HCT116 (cell line): ENCODE measurements around the gene KLK13. TPM values are rescaled to one million over a fixed set of nuclear protein-coding genes. Genes with fewer than 3 reads are reported as not detected.

Experiments
- ATAC-seq: fragments of 200-7000 bp; cut with Tn5 transposase; 2 replicates; pipeline ENCODE4 v1.9.1; 2020; ENCODE audit warnings: mild to moderate bottlenecking, moderate library complexity
- BruUV-seq: library from RNA; stranded (reverse); fragments of 400-500 nt; replicated peaks from 2 replicates; lab custom pipeline; 2021; lab: Mats Ljungman, UMichigan
- CTCF ChIA-PET: fragments of 300-600 bp; sonication (Branson Sonifier 250); formaldehyde crosslinking; loops from one replicate; lab custom pipeline; 2021; ENCODE audit warnings: antibody characterized with exemption; lab: Charles Lee
- POLR2A ChIA-PET: fragments of 300-600, 350-600 bp; sonication (Branson Sonifier 250); formaldehyde crosslinking; loops from one replicate; lab custom pipeline; 2021; ENCODE audit warnings: antibody characterized with exemption; lab: Charles Lee
- RAD21 ChIA-PET, 2 experiments: fragments of 300-600 bp; sonication (Branson Sonifier 250); formaldehyde crosslinking; loops; one replicate each; lab custom pipeline; 2023; ENCODE audit warnings: low total read pairs in 2 of 2; ENCODE audit not compliant: uncharacterized antibody in 2 of 2, unreplicated experiment in 2 of 2, low non-redundant PET in 1 of 2; lab: Charles Lee
- DNase-seq: peaks from one replicate; pipeline ENCODE4 v3.0.0-alpha.2; 2010; ENCODE audit warnings: low read depth, low spot score
- H2AFZ ChIP-seq: fragments of 200-600 bp; shearing (Covaris generic), sonication (generic); 2 replicates; pipeline ENCODE4 v1.6.1; 2017; ENCODE audit warnings: low read depth, mixed run types, mixed read lengths, antibody characterized with exemption, low read length; ENCODE audit not compliant: poor library complexity, severe bottlenecking
- H3K27ac ChIP-seq: 2 replicates; pipeline ENCODE4 v1.5.1; 2012; ENCODE audit warnings: low read depth, low read length
- H3K27me3 ChIP-seq: fragments of 200-600 bp; sonication (generic); 2 replicates; pipeline ENCODE4 v1.6.1; 2016; ENCODE audit warnings: mixed run types, low read length, mixed read lengths; ENCODE audit not compliant: insufficient read depth
- H3K36me3 ChIP-seq, 2 experiments: fragments of 200-500 bp in 1 of 2; fragments of 200-600 bp in 1 of 2; sonication (Bioruptor generic) in 1 of 2; sonication (generic) in 1 of 2; 2 replicates each; pipeline versions ENCODE4 v1.5.1 to v1.6.1; 2014 to 2016; ENCODE audit warnings: low read length in 2 of 2, inconsistent platforms in 1 of 2, mixed read lengths in 1 of 2, mixed run types in 1 of 2; ENCODE audit not compliant: insufficient read depth in 2 of 2, control insufficient read depth in 1 of 2
- H3K4me1 ChIP-seq, 2 experiments: fragments of 200-600 bp in 1 of 2; sonication (generic) in 1 of 2; 2 replicates each; pipeline versions ENCODE4 v1.5.1 to v1.6.1; 2012 to 2017; ENCODE audit warnings: low read length in 2 of 2, inconsistent platforms in 1 of 2, mild to moderate bottlenecking in 1 of 2, mixed read lengths in 1 of 2, mixed run types in 1 of 2, moderate library complexity in 1 of 2; ENCODE audit not compliant: insufficient read depth in 2 of 2, control insufficient read depth in 1 of 2
- H3K4me2 ChIP-seq: fragments of 200-600 bp; sonication (generic); 2 replicates; pipeline ENCODE4 v1.6.1; 2017; ENCODE audit warnings: mixed run types, low read length, mixed read lengths
- H3K4me3 ChIP-seq, 2 experiments: fragments of 200-600 bp in 1 of 2; sonication (generic) in 1 of 2; replicated peaks in 1 of 2; 2 replicates each; pipeline ENCODE4 v1.5.1; 2011 to 2016; ENCODE audit warnings: low read length in 2 of 2, control low read depth in 1 of 2, low read depth in 1 of 2, mild to moderate bottlenecking in 1 of 2, mixed read lengths in 1 of 2, mixed run types in 1 of 2
- H3K79me2 ChIP-seq: fragments of 200-600 bp; sonication (generic); 2 replicates; pipeline ENCODE4 v1.6.1; 2017; ENCODE audit warnings: mild to moderate bottlenecking, mixed run types, low read length, moderate library complexity, mixed read lengths; ENCODE audit not compliant: insufficient read depth
- H3K9ac ChIP-seq: fragments of 200-600 bp; sonication (generic); 2 replicates; pipeline ENCODE4 v1.6.1; 2016; ENCODE audit warnings: low read length, mixed read lengths
- H3K9me2 ChIP-seq: fragments of 200-600 bp; sonication (generic), shearing (Covaris generic); 2 replicates; pipeline ENCODE4 v1.6.1; 2017; ENCODE audit warnings: mixed run types, mild to moderate bottlenecking, moderate library complexity; ENCODE audit not compliant: insufficient read depth
- H3K9me3 ChIP-seq, 2 experiments: fragments of 200-500 bp in 1 of 2; fragments of 200-600 bp in 1 of 2; sonication (Bioruptor generic) in 1 of 2; sonication (generic) in 1 of 2; 2 replicates each; pipeline ENCODE4 v1.6.1; 2014 to 2017; ENCODE audit warnings: low read length in 2 of 2, mixed read lengths in 2 of 2, inconsistent platforms in 1 of 2, low read depth in 1 of 2, mild to moderate bottlenecking in 1 of 2, mixed run types in 1 of 2, moderate library complexity in 1 of 2; ENCODE audit not compliant: control insufficient read depth in 1 of 2, insufficient read depth in 1 of 2
- H4K20me1 ChIP-seq: fragments of 200-600 bp; sonication (generic), shearing (Covaris generic); 2 replicates; pipeline ENCODE4 v1.6.1; 2017; ENCODE audit warnings: mixed run types, mild to moderate bottlenecking, moderate library complexity; ENCODE audit not compliant: insufficient read depth
- EZH2phosphoT487 ChIP-seq: fragments of 200-600 bp; IDR thresholded peaks from 2 replicates; pipeline ENCODE4 v1.6.1; 2018; ENCODE audit warnings: antibody characterized with exemption, borderline replicate concordance
- JUND ChIP-seq: IDR thresholded peaks from 2 replicates; pipeline ENCODE4 v1.6.1; 2012
- POLR2A ChIP-seq: IDR thresholded peaks from 2 replicates; pipeline ENCODE4 v1.7.0; 2011; ENCODE audit warnings: borderline replicate concordance; ENCODE audit not compliant: insufficient read depth, insufficient read length; ENCODE audit errors: extremely low read depth
- SIN3A ChIP-seq: IDR thresholded peaks from 2 replicates; pipeline ENCODE4 v1.6.1; 2012; ENCODE audit warnings: low read depth
- YY1 ChIP-seq: IDR thresholded peaks from 2 replicates; pipeline ENCODE4 v1.6.1; 2011; ENCODE audit warnings: low read length, low read depth, moderate library complexity, mild to moderate bottlenecking; ENCODE audit not compliant: insufficient replicate concordance; ENCODE audit errors: extremely low read depth
- intact Hi-C: fragments of 100-400 bp; cut with micrococcal nuclease; formaldehyde crosslinking; loops from 2 replicates; pipeline ENCODE4 v1.10.0; 2022
- total RNA-seq: library from RNA; stranded (reverse); gene quantifications from one replicate; pipeline ENCODE4 v1.2.1, GENCODE V29; 2021; ENCODE audit not compliant: unreplicated experiment
- TF ChIP-seq, protein P1 (sequence below), 3 experiments: fragments of 200-600 bp in 1 of 3; sonication (generic) in 1 of 3; IDR thresholded peaks in 2 of 3; conservative IDR thresholded peaks in 1 of 3; 2 replicates each; pipeline ENCODE4 v1.5.1; 2012 to 2017; ENCODE audit warnings: low read depth in 2 of 3, low read length in 2 of 3, antibody characterized with exemption in 1 of 3, borderline replicate concordance in 1 of 3, control low read depth in 1 of 3, mild to moderate bottlenecking in 1 of 3, mixed read lengths in 1 of 3, mixed run types in 1 of 3, moderate library complexity in 1 of 3; ENCODE audit not compliant: insufficient read depth in 1 of 3
- TF ChIP-seq, protein P2 (sequence below): IDR thresholded peaks from 2 replicates; pipeline ENCODE4 v1.6.1; 2012
- TF ChIP-seq, protein P3 (sequence below): IDR thresholded peaks from 2 replicates; pipeline ENCODE4 v1.6.1; 2012

The KLK13 gene
- total RNA-seq, 1 experiment from 2014 or later: 3.2 TPM

DNA sequence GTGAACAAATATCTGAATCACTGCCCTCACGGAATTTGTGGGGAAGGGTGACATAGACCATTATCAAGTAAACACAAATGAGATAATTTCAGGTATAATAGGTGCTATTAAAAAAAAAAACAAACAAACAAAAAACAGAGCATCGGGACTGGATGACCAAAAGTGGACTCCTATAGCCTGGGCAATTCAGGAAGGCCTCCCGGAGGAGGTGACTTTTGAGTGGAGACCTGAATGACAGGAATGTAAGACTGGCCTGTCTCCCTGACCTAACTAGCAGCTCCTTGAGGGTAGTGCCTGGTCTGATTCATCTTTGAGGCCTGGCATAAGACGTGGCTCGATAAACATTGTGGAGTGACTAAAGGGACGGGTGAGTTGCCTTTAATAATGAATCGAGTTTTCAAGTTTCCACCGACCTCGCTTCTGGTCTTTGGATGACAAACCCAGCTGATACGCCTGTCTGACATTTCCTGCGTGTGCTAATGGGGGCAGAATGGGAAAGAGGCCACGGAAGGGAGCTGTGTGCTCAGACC is 52.2 kb downstream of the KLK13 start (continued):
- TF ChIP-seq, protein P1, sequence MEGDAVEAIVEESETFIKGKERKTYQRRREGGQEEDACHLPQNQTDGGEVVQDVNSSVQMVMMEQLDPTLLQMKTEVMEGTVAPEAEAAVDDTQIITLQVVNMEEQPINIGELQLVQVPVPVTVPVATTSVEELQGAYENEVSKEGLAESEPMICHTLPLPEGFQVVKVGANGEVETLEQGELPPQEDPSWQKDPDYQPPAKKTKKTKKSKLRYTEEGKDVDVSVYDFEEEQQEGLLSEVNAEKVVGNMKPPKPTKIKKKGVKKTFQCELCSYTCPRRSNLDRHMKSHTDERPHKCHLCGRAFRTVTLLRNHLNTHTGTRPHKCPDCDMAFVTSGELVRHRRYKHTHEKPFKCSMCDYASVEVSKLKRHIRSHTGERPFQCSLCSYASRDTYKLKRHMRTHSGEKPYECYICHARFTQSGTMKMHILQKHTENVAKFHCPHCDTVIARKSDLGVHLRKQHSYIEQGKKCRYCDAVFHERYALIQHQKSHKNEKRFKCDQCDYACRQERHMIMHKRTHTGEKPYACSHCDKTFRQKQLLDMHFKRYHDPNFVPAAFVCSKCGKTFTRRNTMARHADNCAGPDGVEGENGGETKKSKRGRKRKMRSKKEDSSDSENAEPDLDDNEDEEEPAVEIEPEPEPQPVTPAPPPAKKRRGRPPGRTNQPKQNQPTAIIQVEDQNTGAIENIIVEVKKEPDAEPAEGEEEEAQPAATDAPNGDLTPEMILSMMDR (IDR thresholded peaks at IDR 0.05 in 2 of 3, conservative IDR thresholded peaks at IDR 0.05 in 1 of 3; ENCODE audit: borderline replicate concordance in 1 of 3, insufficient read depth in 1 of 3, low read depth in 2 of 3, low read length in 2 of 3): no peak
- TF ChIP-seq, protein P2, sequence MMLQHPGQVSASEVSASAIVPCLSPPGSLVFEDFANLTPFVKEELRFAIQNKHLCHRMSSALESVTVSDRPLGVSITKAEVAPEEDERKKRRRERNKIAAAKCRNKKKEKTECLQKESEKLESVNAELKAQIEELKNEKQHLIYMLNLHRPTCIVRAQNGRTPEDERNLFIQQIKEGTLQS: no peak
- TF ChIP-seq POLR2A: no peak
- no peak for TF ChIP-seq YY1
- no peak for TF ChIP-seq JUND
- no peak for TF ChIP-seq EZH2phosphoT487
- TF ChIP-seq SIN3A: no peak

DNA sequence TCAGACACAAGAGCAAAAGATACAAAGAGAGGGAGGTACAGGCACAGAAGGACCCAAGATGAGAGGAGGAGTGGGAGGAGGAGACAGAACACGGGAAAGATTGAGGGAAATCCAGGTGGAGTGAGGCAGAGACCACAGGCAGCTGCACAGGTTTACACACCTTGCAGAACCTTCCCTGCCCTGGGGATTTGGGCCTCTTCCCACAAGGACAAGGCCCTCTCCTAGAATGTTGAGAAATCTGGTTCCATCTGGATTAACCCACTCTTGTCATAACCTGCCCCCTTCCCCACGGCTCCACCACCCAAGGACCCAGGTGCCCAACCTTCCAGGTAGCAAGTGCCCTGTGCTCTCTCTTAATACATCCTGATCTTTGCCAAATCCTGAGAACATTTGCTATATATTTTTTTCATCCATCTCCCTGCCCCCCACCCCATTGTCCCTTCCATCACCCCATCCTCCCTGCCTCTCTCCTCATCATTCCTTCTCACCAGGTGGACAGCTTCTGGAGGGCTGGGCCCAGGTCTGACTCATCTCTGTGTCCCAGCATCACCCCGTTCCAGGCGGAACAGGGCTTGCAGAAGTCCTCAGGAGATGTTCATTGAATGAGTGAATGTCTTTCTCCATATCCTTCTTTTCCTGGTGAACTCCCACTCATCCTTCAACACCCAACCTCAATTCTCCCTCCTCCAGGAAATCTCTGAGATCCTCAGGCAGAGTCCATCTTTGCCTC is 54.7 kb downstream of the KLK13 start:
- RAD21 ChIA-PET: no interaction called here
- POLR2A ChIA-PET: no interaction called here
- Histone ChIP-seq H3K4me2 (peak overlapping the region; percentile 11; the same call in 1 of the 2 replicates), H3K9ac (no peak overlapping the region), H3K4me1 (peaks cover 2 to 27% of the 10 kb centered on the region in 2 experiments; a peak in 1 of 4 replicates), H3K4me3 (no peak overlapping the region), H3K9me2 (no peaks in the 10 kb centered on the region), H3K27ac (no peak overlapping the region), H2AFZ (no peak overlapping the region), H3K27me3 (no peaks in the 10 kb centered on the region), H3K9me3 (no peaks in the 10 kb centered on the region), H3K79me2 (no peaks in the 10 kb centered on the region), H4K20me1 (no peaks in the 10 kb centered on the region), H3K36me3 (no peaks in the 10 kb centered on the region)
- intact Hi-C loops: no loop called here
- ATAC-seq (no peak), DNase-seq (no peak)
- CTCF ChIA-PET: no interaction called here
- no TSS peak for BruUV-seq
- TF ChIP-seq, protein P3, sequence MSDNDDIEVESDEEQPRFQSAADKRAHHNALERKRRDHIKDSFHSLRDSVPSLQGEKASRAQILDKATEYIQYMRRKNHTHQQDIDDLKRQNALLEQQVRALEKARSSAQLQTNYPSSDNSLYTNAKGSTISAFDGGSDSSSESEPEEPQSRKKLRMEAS: no peak
- TF ChIP-seq EZH2phosphoT487: no peak
